Measurements from ENCODE around the gene MORC3. TPM values are rescaled to one million over a fixed set of nuclear protein-coding genes. Genes with fewer than 3 reads are reported as not detected.
"Not testable (repeated sequence)": the region's sequence is repeated elsewhere in the genome, so short reads cannot be mapped to it uniquely, and the experiment has no call there.

Gene MORC3
- total RNA-seq, 1 donor from 2014 or later = 26.2 TPM

DNA sequence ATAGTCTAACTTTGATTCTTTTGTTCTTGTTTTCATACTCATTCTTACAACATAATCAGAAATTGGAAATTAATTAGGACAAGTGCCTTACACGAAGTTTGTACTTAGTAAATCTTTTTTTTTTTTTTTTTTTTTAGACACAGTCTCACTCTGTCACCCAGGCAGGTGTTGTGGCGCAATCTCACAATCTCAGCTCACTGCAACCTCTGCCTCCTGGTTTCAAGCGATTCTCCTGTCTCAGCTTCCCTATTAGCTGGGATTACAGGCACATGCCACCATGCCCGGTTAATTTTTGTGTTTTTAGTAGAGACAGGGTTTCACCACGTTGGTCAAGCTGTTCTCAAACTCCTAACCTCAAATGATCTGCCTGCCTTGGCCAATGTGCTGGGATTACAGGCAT is 77.6 kb downstream of the MORC3 start:
- no peak for DNase-seq (ENCODE audit: low spot score)
- intact Hi-C loops (cut with micrococcal nuclease) = no loop called here
- Mint-ChIP-seq H3K27me3 (ENCODE audit: low read depth) (no peaks in the 10 kb centered on the region), H3K27ac (no peak overlapping the region), H3K4me3 (ENCODE audit: low read depth) (no peak overlapping the region), H3K9me3 (no peaks in the 10 kb centered on the region), H3K4me1 (ENCODE audit: low read depth) (no peaks in the 10 kb centered on the region), H3K36me3 (ENCODE audit: low read depth) (peaks cover 64% of the 10 kb centered on the region)

DNA sequence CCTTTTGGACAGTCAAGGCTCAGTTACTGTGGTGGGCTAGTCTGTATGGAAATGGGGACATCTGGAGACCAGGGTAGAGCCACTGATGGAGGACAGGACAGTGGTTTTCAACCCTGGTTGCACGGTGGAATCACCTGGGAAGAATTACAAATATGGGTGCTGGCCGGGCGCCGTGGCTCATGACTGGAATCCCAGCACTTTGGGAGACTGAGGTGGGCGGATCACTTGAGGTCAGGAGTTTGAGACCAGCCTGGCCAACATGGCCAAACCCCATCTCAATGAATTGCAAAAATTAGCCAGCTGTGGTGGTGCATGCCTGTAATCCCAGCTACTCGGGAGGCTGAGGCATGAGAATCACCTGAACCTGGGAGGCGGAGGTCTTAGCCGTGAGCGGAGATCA is 79.7 kb downstream of the MORC3 start:
- H3K4me1 Mint-ChIP-seq (ENCODE audit: low read depth); H3K27ac Mint-ChIP-seq; H3K4me3 Mint-ChIP-seq (ENCODE audit: low read depth); DNase-seq (ENCODE audit: low spot score); H3K27me3 Mint-ChIP-seq (ENCODE audit: low read depth); H3K9me3 Mint-ChIP-seq; intact Hi-C loops (cut with micrococcal nuclease): not testable (repeated sequence)
- peaks cover 57% of the 10 kb centered on the region for H3K36me3 Mint-ChIP-seq (ENCODE audit: low read depth)

DNA sequence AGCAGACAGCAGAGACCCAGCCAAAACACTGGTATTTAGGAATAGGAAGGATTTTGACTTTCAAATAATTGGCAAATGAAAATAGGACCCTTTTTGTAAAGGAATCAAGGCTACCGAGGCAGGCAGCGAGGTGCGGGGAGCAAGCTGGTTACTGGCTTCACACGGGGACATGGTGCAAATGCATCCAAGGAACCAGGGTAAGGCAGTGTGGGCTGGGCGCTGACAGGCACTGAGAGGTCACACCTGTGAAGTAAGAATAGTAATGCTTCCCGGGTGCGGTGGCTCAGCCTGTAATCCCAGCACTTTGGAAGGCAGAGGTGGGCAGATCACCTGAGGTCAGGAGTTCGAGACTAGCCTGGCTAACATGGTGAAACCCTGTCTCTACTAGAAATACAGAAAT is 80.7 kb downstream of the MORC3 start:
- Mint-ChIP-seq H3K36me3 (ENCODE audit: low read depth) (peaks cover 55% of the 10 kb centered on the region), H3K27me3 (ENCODE audit: low read depth) (no peaks in the 10 kb centered on the region), H3K9me3 (no peaks in the 10 kb centered on the region), H3K4me3 (ENCODE audit: low read depth) (no peak overlapping the region), H3K4me1 (ENCODE audit: low read depth) (no peaks in the 10 kb centered on the region), H3K27ac (no peak overlapping the region)
- no peak for DNase-seq (ENCODE audit: low spot score)
- intact Hi-C loops (cut with micrococcal nuclease) = no loop called here

DNA sequence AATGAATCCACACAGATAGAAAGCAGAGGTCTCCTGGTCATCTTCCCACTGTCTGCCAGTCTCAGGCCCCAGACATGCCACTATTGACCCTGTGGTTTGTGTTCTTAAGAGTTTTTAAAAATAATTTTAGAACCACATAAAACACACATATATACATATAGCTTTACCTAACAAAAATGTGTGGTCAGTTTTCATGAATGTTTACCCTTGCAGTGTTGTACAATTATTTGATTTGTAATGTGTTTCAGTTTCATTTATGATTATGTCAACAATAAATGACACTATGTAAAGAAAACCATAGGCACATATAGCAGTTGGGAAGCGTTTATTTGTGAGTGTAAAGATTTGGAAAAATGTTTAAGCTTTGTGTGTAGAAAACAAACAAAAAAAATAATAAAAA is 82.3 kb downstream of the MORC3 start:
- no peak overlapping the region for H3K27ac Mint-ChIP-seq
- intact Hi-C loops (cut with micrococcal nuclease) = no loop called here

DNA sequence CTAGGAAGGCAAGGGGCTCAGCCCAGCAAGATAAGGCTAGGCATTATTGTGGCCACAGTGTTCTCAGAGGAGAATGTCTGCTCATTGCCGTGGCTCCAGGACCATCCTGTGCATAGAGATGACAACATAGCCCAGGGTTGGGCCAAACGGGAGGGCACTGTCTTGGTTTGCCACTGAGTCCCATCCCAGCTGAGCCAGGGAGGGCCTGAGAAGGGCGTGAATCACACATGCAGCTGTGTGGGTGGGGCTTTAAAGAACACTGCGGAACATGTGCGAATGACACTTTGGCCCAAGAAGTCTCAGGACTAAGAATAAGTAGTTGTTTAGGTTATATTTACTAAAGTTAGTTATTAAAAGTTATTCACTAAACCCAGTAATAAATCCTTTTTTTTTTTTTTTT is 83.7 kb downstream of the MORC3 start:
- DNase-seq (ENCODE audit: low spot score) = no peak
- no peaks in the 10 kb centered on the region for H3K9me3 Mint-ChIP-seq
- intact Hi-C loops (cut with micrococcal nuclease) = no loop called here
- no peaks in the 10 kb centered on the region for H3K4me1 Mint-ChIP-seq (ENCODE audit: low read depth)
- H3K27ac Mint-ChIP-seq = no peak overlapping the region
- H3K27me3 Mint-ChIP-seq (ENCODE audit: low read depth) = no peaks in the 10 kb centered on the region
- H3K4me3 Mint-ChIP-seq (ENCODE audit: low read depth) = no peak overlapping the region
- H3K36me3 Mint-ChIP-seq (ENCODE audit: low read depth) = peaks cover 59% of the 10 kb centered on the region

More for the DNA sequence above, 82.3 kb downstream of the MORC3 start:
- H3K9me3 Mint-ChIP-seq = no peaks in the 10 kb centered on the region
- DNase-seq (ENCODE audit: low spot score) = no peak
- H3K4me1 Mint-ChIP-seq (ENCODE audit: low read depth) = no peaks in the 10 kb centered on the region
- no peak overlapping the region for H3K4me3 Mint-ChIP-seq (ENCODE audit: low read depth)
- no peaks in the 10 kb centered on the region for H3K27me3 Mint-ChIP-seq (ENCODE audit: low read depth)
- peaks cover 53% of the 10 kb centered on the region for H3K36me3 Mint-ChIP-seq (ENCODE audit: low read depth)

DNA sequence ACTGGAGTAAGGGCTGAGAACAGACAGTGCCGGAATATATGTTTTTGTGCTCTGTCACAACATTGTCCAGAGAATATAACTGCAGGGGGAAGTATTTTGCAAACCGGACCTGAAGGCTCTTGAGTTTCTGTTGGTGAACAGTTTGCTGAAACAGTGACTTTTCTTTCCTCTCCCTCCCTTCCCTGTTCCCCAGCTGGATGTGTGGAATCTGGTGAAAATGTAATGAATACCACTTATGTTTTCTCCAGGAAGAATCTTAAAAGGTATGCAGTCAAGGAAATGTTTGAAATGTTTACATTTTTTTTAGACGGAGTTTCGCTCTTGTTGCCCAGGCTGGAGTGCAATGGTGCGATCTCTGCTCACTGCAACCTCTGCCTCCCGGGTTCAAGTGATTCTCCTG is 88.6 kb downstream of the MORC3 start:
- intact Hi-C loops (cut with micrococcal nuclease) = no loop called here
- DNase-seq (ENCODE audit: low spot score) = no peak
- Mint-ChIP-seq H3K36me3 (ENCODE audit: low read depth) (peaks cover 55% of the 10 kb centered on the region), H3K4me1 (ENCODE audit: low read depth) (no peaks in the 10 kb centered on the region), H3K4me3 (ENCODE audit: low read depth) (no peak overlapping the region), H3K27me3 (ENCODE audit: low read depth) (no peaks in the 10 kb centered on the region), H3K9me3 (no peaks in the 10 kb centered on the region), H3K27ac (no peak overlapping the region)

DNA sequence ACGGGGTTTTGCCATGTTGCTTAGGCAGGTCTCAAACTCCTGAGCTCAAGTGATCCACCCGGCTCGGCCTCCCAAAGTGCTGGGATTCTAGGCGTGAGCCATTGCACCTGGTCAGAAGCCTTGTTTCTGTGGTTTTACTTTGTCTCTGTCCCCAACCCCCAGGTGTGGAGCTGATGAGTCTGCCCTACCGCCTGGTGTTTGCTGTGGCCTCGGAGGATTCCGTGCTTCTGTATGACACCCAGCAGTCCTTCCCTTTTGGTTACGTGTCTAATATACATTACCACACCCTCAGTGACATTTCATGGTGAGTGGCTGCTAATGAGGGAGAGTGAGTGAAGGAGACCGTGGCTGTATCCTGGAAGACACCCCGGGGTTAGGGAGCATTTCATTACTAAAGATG is 91.3 kb downstream of the MORC3 start:
- Mint-ChIP-seq H3K36me3 (ENCODE audit: low read depth) (peaks cover 70% of the 10 kb centered on the region), H3K4me3 (ENCODE audit: low read depth) (no peak overlapping the region), H3K4me1 (ENCODE audit: low read depth) (no peaks in the 10 kb centered on the region), H3K27ac (no peak overlapping the region), H3K9me3 (no peaks in the 10 kb centered on the region), H3K27me3 (ENCODE audit: low read depth) (no peaks in the 10 kb centered on the region)
- no peak for DNase-seq (ENCODE audit: low spot score)
- intact Hi-C loops (cut with micrococcal nuclease) = no loop called here

DNA sequence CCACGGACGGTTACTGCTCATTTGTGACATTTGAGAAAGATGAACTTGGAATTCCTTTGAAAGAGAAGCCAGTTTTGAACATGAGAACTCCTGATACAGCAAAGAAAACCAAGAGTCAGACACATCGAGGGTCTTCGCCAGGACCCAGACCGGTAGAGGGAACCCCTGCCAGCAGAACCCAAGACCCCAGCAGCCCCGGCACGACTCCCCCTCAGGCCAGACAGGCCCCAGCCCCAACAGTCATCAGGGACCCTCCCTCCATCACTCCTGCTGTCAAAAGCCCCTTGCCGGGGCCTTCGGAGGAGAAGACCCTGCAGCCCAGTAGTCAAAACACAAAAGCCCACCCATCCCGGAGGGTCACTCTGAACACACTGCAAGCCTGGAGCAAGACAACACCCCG is 92.9 kb downstream of the MORC3 start:
- no peaks in the 10 kb centered on the region for H3K9me3 Mint-ChIP-seq
- no peak overlapping the region for H3K27ac Mint-ChIP-seq

DNA sequence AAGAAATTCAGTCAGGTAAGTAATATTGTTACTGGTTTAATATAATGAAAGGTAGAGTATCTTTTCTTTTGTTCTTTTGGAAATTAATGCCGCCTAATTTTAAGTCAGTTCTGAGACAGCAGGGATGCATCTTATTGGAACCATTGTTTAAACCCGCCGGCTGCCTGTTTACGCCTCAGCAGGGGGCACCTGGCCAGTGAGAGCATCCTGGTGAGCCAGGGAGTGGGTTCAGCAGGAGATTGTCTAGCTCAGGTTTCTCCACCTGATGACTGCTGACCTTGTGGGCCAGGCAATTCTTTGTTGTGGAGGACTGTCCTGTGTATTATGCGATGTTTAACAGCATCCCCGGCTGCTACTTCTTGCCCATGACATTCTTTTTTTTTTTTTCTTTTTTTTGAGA is 95.4 kb downstream of the MORC3 start:
- no peaks in the 10 kb centered on the region for H3K27me3 Mint-ChIP-seq (ENCODE audit: low read depth)
- H3K4me1 Mint-ChIP-seq (ENCODE audit: low read depth) = no peaks in the 10 kb centered on the region
- no peak for DNase-seq (ENCODE audit: low spot score)
- no peak overlapping the region for H3K27ac Mint-ChIP-seq
- peaks cover 53% of the 10 kb centered on the region for H3K36me3 Mint-ChIP-seq (ENCODE audit: low read depth)
- intact Hi-C loops (cut with micrococcal nuclease) = no loop called here
- no peaks in the 10 kb centered on the region for H3K9me3 Mint-ChIP-seq
- no peak overlapping the region for H3K4me3 Mint-ChIP-seq (ENCODE audit: low read depth)

More for the DNA sequence above, 92.9 kb downstream of the MORC3 start:
- no peak overlapping the region for H3K4me3 Mint-ChIP-seq (ENCODE audit: low read depth)
- H3K36me3 Mint-ChIP-seq (ENCODE audit: low read depth) = peaks cover 63% of the 10 kb centered on the region
- no peak for DNase-seq (ENCODE audit: low spot score)
- intact Hi-C loops (cut with micrococcal nuclease) = no loop called here
- no peaks in the 10 kb centered on the region for H3K4me1 Mint-ChIP-seq (ENCODE audit: low read depth)
- H3K27me3 Mint-ChIP-seq (ENCODE audit: low read depth) = no peaks in the 10 kb centered on the region

DNA sequence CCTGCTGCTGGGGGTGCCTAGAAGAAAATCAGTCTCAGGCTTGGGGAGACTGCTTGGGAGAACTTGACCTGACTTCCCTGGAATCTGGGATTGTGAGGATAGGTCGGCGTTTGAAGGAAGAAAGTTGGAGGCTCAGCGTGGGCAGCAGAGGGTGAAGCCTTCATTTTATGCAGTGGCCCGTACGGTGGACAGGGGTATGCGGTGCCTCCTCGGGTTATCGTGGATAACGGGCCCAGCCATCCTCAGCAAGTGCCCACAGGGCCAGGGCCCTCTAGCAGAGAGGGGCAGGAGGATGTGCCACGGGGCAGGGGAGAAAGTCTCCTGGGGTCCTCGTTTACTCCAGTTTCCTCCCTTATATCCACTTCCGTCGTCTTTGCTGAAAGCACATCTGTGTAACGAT is 99.2 kb downstream of the MORC3 start:
- no peak for DNase-seq (ENCODE audit: low spot score)
- Mint-ChIP-seq H3K4me3 (ENCODE audit: low read depth) (no peak overlapping the region), H3K27me3 (ENCODE audit: low read depth) (no peaks in the 10 kb centered on the region), H3K4me1 (ENCODE audit: low read depth) (peaks cover 15% of the 10 kb centered on the region), H3K36me3 (ENCODE audit: low read depth) (peaks cover 41% of the 10 kb centered on the region), H3K9me3 (no peaks in the 10 kb centered on the region), H3K27ac (no peak overlapping the region)
- intact Hi-C loops (cut with micrococcal nuclease) = no loop called here

DNA sequence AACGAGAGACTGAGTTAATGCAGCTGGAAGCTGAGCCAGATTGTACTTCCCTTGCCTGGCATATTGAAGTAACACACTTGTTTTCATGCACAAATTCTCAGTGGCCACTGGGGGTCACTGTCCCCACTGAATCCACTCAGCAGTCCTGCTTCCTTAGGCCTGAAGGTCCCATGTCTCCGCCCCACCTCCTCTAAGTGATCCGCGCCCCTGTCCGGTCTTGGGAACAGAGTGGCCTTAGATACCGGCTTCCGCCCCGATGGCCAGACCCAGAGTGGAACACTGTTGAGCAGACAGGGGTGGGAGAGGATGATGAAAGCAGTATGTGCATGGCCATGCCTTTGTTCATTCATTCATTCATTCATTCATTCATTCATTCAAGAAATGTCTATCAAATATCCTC is 100.0 kb downstream of the MORC3 start:
- Mint-ChIP-seq H3K27me3 (ENCODE audit: low read depth) (no peaks in the 10 kb centered on the region), H3K4me3 (ENCODE audit: low read depth) (no peak overlapping the region), H3K4me1 (ENCODE audit: low read depth) (peaks cover 18% of the 10 kb centered on the region), H3K9me3 (no peaks in the 10 kb centered on the region), H3K36me3 (ENCODE audit: low read depth) (peaks cover 38% of the 10 kb centered on the region), H3K27ac (no peak overlapping the region)
- peak; percentile 27 for DNase-seq (ENCODE audit: low spot score)
- intact Hi-C loops (cut with micrococcal nuclease) = loop anchor here (1.0 kb wide), 1 partner anchor 169 kb away; no protein-coding TSS in a partner anchor

DNA sequence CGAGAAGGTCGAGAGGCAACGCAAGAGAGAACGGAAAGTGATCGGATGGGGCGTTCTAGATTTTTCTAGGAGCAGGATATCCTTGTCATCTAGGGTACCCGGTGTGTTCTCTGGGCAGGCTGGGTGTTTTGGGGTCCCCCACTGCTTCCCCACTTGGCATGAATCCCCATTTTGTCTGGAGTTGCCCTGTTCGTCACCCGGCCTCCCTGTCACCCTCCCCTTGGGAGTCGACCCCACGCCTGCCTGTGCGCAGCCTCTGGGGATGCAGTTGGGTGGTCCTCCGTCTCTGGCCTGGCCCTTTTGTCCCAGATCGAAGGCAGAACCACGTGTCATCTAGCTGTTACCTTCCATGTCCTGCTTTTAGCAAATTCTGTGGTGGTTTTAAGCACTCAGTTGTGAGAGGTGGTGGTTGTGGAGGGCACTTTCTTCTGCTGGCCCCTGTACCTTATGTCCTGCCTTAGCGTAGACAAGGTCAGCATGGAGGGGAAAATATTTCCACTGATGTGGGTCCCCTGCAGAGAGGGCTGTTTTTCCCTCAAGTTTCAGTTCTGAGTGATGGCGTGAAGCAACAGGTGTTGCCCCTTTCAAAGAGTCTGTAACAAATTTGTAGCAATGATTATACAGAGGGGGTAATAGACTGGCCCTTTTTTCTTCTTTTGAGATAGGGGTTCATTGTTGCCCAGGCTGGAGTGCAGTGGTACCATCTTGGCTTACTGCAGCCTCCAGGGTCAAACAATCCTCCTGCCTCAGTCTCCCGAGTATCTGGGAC is 100.8 kb downstream of the MORC3 start:
- Mint-ChIP-seq H3K36me3 (ENCODE audit: low read depth) (peaks cover 33% of the 10 kb centered on the region), H3K4me3 (ENCODE audit: low read depth) (no peak overlapping the region), H3K27ac (no peak overlapping the region), H3K4me1 (ENCODE audit: low read depth) (peaks cover 18% of the 10 kb centered on the region), H3K9me3 (no peaks in the 10 kb centered on the region), H3K27me3 (ENCODE audit: low read depth) (no peaks in the 10 kb centered on the region)
- no peak for DNase-seq (ENCODE audit: low spot score)
- intact Hi-C loops (cut with micrococcal nuclease) = loop anchor here (1.0 kb wide), 1 partner anchor 169 kb away; no protein-coding TSS in a partner anchor

DNA sequence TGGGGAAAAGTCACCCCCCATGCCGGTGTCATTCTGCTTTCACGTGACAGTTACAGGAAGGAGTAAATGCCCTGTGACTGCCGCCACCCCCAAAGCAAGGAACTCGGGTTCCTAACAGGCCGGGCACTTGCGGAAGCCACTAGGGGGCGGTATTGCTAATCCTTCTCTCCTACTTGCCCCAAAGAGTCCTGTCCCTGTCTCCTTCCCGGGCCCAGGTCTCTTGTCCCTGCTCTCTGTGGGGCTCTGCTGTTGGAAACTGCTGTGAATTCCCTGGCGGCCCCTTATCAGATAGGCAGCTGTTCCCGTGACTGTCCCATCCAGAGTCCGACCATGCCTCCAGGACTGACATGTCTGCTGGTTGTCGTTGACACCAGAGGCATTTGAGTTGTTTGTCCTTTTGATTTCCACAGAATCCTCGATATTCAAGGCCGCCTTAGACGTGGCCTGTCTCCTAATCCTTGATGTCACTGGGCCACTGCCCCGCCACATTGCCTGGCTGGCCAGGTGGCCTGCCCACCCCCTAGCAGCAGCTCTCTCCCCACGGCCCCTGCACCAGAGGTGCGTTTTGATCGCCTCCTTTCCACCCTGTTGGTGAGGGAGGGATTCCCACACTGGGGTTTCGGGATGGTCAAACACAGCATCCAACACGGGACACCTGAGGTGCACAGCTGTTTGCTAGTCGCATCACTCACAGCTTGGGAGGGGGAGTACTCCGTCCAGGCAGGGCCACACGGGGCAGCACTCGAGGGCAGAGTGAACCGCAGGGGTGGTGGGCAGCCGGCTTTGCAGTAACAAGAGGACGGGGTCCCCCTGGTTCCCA is 102.5 kb downstream of the MORC3 start:
- Mint-ChIP-seq H3K4me3 (ENCODE audit: low read depth) (no peak overlapping the region), H3K27ac (no peak overlapping the region), H3K9me3 (no peaks in the 10 kb centered on the region), H3K36me3 (ENCODE audit: low read depth) (peaks cover 24% of the 10 kb centered on the region), H3K4me1 (ENCODE audit: low read depth) (peaks cover 18% of the 10 kb centered on the region), H3K27me3 (ENCODE audit: low read depth) (no peaks in the 10 kb centered on the region)
- intact Hi-C loops (cut with micrococcal nuclease) = no loop called here
- peak; percentile 17 for DNase-seq (ENCODE audit: low spot score)
